ENCODE results near the gene TMEM184B.

DNA sequence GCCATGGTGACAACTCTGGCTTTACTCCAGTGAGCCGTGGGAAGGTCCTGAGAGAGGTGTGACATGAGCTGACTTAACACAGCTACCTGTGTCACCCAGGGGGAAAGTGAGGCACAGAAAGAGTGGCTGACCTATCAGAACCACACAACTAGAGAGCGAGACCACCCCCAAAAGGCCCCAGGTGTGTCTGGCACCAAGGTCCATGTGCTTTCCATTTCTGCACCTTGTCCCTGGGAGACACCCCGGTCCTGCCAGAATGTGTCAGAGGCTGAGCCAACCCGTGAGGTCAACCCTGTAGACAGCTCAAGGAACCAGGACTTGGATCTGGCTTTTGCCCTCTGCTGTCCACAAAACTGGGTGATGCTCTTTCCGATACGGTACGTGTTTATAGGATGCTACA lies 61.3 kb downstream of the TMEM184B start:
- TF ChIP-seq, protein P1, sequence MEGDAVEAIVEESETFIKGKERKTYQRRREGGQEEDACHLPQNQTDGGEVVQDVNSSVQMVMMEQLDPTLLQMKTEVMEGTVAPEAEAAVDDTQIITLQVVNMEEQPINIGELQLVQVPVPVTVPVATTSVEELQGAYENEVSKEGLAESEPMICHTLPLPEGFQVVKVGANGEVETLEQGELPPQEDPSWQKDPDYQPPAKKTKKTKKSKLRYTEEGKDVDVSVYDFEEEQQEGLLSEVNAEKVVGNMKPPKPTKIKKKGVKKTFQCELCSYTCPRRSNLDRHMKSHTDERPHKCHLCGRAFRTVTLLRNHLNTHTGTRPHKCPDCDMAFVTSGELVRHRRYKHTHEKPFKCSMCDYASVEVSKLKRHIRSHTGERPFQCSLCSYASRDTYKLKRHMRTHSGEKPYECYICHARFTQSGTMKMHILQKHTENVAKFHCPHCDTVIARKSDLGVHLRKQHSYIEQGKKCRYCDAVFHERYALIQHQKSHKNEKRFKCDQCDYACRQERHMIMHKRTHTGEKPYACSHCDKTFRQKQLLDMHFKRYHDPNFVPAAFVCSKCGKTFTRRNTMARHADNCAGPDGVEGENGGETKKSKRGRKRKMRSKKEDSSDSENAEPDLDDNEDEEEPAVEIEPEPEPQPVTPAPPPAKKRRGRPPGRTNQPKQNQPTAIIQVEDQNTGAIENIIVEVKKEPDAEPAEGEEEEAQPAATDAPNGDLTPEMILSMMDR (IDR thresholded peaks at IDR 0.05) = no peak
- no peak for TF ChIP-seq ZFX (IDR thresholded peaks at IDR 0.05; ENCODE audit: borderline replicate concordance)
